ENCODE data around the gene GRK4. TPM values are rescaled to one million over a fixed set of nuclear protein-coding genes. Genes with fewer than 3 reads are reported as not detected.

GRK4 gene
- total and polyA plus RNA-seq, 10 of the 15 experiments (the other 5 are each of a cell fraction or from before 2014, with no cell fraction given), result 1.1 to 4.0 (median 2.5) TPM

GRCh38 chr4:3025881-3026280 is 62.5 kb downstream of the GRK4 start:
- ATAC-seq, result no peak
- Histone ChIP-seq H3K9me3 (replicated peaks; ENCODE audit: control insufficient read depth, insufficient read depth, low read length) (peaks cover 8% of the 10 kb centered on the region; the same call in 2 of the 3 replicates), H3K4me1 (ENCODE audit: control insufficient read depth, insufficient read depth, low read length) (peaks cover 15% of the 10 kb centered on the region), H3K36me3 (ENCODE audit: control insufficient read depth in 2 of 2, insufficient read depth in 2 of 2, low read length in 1 of 2) (no peaks in the 10 kb centered on the region), H3K4me2 (ENCODE audit: control insufficient read depth, insufficient read depth) (no peak overlapping the region), H2AFZ (ENCODE audit: control insufficient read depth, low read depth, low read length) (no peak overlapping the region), H3K9ac (ENCODE audit: control insufficient read depth, insufficient read depth, low read length) (no peak overlapping the region), H3K27ac (ENCODE audit: control insufficient read depth, insufficient read depth) (no peak overlapping the region), H3K79me2 (ENCODE audit: control insufficient read depth, insufficient read depth, low read length) (no peaks in the 10 kb centered on the region), H4K20me1 (ENCODE audit: control insufficient read depth, insufficient read depth) (no peaks in the 10 kb centered on the region), H3K4me3 (no peak overlapping the region), H3K27me3 (replicated peaks in 1 of 2; ENCODE audit: control insufficient read depth in 2 of 2, insufficient read depth in 2 of 2, low read length in 1 of 2) (no peaks in the 10 kb centered on the region)
- no peak for DNase-seq (ENCODE audit: low read depth, low spot score)
- CTCF ChIA-PET, result interaction anchor here (0.7 kb wide), 1 partner anchor 577 kb away, joined by 3 read pairs; no protein-coding TSS in a partner anchor
- no TSS peak for BruUV-seq (replicated peaks)
- intact Hi-C loops (cut with micrococcal nuclease; ENCODE audit: unreplicated experiment), result no loop called here
- RAD21 ChIA-PET (ENCODE audit: unreplicated experiment), result no interaction called here
- in situ Hi-C loops (cut with MboI), result no loop called here
- SMC1A ChIA-PET (ENCODE audit: uncharacterized antibody, unreplicated experiment), result no interaction called here
- POLR2A ChIA-PET, result interaction anchor here (0.6 kb wide), 1 partner anchor 9 kb away, joined by 3 read pairs; no protein-coding TSS in a partner anchor
- WGBS (ENCODE audit: insufficient coverage, insufficient replicate concordance, low lambda C conversion rate, missing lambda C conversion rate), result 79% methylated on average over 21 of the region's 21 CpGs
- no peak for FAIRE-seq
- TF ChIP-seq SKIL (IDR thresholded peaks at IDR 0.05; ENCODE audit: low read depth, poor library complexity, severe bottlenecking) (no peak), ESRRA (IDR thresholded peaks at IDR 0.05; ENCODE audit: low read length) (no peak), FOXK2 (IDR thresholded peaks at IDR 0.05) (no peak), BRCA1 (IDR thresholded peaks at IDR 0.05; ENCODE audit: low read depth, low read length) (no peak), ATF7 (IDR thresholded peaks at IDR 0.05; ENCODE audit: low read depth) (no peak), CBX3 (IDR thresholded peaks at IDR 0.05; ENCODE audit: borderline replicate concordance, low read depth) (no peak), RUNX3 (IDR thresholded peaks at IDR 0.05; ENCODE audit: low read length) (no peak), MTA2 (IDR thresholded peaks at IDR 0.05; ENCODE audit: low read depth) (no peak), ZSCAN29 (IDR thresholded peaks at IDR 0.05) (no peak), ZBED1 (IDR thresholded peaks at IDR 0.05; ENCODE audit: borderline replicate concordance) (no peak), LARP7 (IDR thresholded peaks at IDR 0.05) (no peak), PML (IDR thresholded peaks at IDR 0.05; ENCODE audit: low read length) (no peak), NBN (IDR thresholded peaks at IDR 0.05) (no peak), HDAC2 (IDR thresholded peaks at IDR 0.05) (no peak)
- TF ChIP-seq, protein P1, sequence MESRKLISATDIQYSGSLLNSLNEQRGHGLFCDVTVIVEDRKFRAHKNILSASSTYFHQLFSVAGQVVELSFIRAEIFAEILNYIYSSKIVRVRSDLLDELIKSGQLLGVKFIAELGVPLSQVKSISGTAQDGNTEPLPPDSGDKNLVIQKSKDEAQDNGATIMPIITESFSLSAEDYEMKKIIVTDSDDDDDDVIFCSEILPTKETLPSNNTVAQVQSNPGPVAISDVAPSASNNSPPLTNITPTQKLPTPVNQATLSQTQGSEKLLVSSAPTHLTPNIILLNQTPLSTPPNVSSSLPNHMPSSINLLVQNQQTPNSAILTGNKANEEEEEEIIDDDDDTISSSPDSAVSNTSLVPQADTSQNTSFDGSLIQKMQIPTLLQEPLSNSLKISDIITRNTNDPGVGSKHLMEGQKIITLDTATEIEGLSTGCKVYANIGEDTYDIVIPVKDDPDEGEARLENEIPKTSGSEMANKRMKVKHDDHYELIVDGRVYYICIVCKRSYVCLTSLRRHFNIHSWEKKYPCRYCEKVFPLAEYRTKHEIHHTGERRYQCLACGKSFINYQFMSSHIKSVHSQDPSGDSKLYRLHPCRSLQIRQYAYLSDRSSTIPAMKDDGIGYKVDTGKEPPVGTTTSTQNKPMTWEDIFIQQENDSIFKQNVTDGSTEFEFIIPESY (IDR thresholded peaks at IDR 0.05), result no peak
